Liver (tissue), 9 donors: Measurements from ENCODE around the gene PPP1R26. TPM values are rescaled to one million over a fixed set of nuclear protein-coding genes. Genes with fewer than 3 reads are reported as not detected.

ENCODE experiments used
- DNase-seq: peaks from one replicate; pipeline ENCODE4 v3.0.0-alpha.2; 2017; ENCODE audit warnings: low spot score
- H3K27ac ChIP-seq, 2 donors: one replicate each; pipeline ENCODE4 v1.7.0; 2013; ENCODE audit warnings: inconsistent platforms in 2 of 2, low read length in 2 of 2, control low read depth in 1 of 2, low read depth in 1 of 2, mild to moderate bottlenecking in 1 of 2
- H3K27me3 ChIP-seq, 4 donors: one replicate each; pipeline versions ENCODE4 v1.6.1 to v1.7.0; 2013; ENCODE audit warnings: low read length in 3 of 4, inconsistent platforms in 1 of 4, mild to moderate bottlenecking in 1 of 4, moderate library complexity in 1 of 4; ENCODE audit not compliant: control insufficient read depth in 4 of 4, insufficient read depth in 4 of 4
- H3K36me3 ChIP-seq, 4 donors: one replicate each; pipeline versions ENCODE4 v1.6.1 to v1.7.0; 2013; ENCODE audit warnings: low read length in 3 of 4, mild to moderate bottlenecking in 3 of 4, low read depth in 1 of 4, moderate library complexity in 1 of 4; ENCODE audit not compliant: control insufficient read depth in 4 of 4, insufficient read depth in 3 of 4
- H3K4me1 ChIP-seq, 4 donors: one replicate each; pipeline versions ENCODE4 v1.6.1 to v1.7.0; 2013; ENCODE audit warnings: low read length in 3 of 4, mild to moderate bottlenecking in 3 of 4, moderate library complexity in 1 of 4; ENCODE audit not compliant: control insufficient read depth in 4 of 4, insufficient read depth in 4 of 4
- H3K4me3 ChIP-seq, 3 donors: one replicate each; pipeline versions ENCODE4 v1.6.1 to v1.7.0; 2013; ENCODE audit warnings: low read length in 3 of 3, control low read depth in 1 of 3, low read depth in 1 of 3, mild to moderate bottlenecking in 1 of 3
- H3K9ac ChIP-seq, 2 donors: one replicate each; pipeline ENCODE4 v1.7.0; 2013; ENCODE audit warnings: low read length in 2 of 2, mild to moderate bottlenecking in 2 of 2, moderate library complexity in 2 of 2, control low read depth in 1 of 2, low read depth in 1 of 2
- H3K9me3 ChIP-seq, 4 donors: one replicate each; pipeline versions ENCODE4 v1.6.1 to v1.7.0; 2013; ENCODE audit warnings: low read length in 3 of 4; ENCODE audit not compliant: control insufficient read depth in 4 of 4
- ATF3 ChIP-seq: IDR thresholded peaks from 2 replicates; pipeline ENCODE4 v1.6.1; 2016; ENCODE audit warnings: antibody characterized with exemption
- EGR1 ChIP-seq, 2 donors: IDR thresholded peaks; 2 replicates each; pipeline ENCODE4 v1.6.1; 2016 to 2018; ENCODE audit warnings: antibody characterized with exemption in 2 of 2, low read depth in 2 of 2
- FOXA2 ChIP-seq: IDR thresholded peaks from 2 replicates; pipeline ENCODE4 v1.6.1; 2016; ENCODE audit warnings: antibody characterized with exemption
- GABPA ChIP-seq, 2 donors: IDR thresholded peaks in 1 of 2; conservative IDR thresholded peaks in 1 of 2; 2 replicates each; pipeline ENCODE4 v1.6.1; 2016; ENCODE audit warnings: antibody characterized with exemption in 2 of 2, mild to moderate bottlenecking in 1 of 2, moderate library complexity in 1 of 2
- HNF4A ChIP-seq, 2 donors: conservative IDR thresholded peaks; 2 replicates each; pipeline ENCODE4 v1.6.1; 2016; ENCODE audit warnings: antibody characterized with exemption in 2 of 2, mild to moderate bottlenecking in 2 of 2
- HNF4G ChIP-seq: IDR thresholded peaks from 2 replicates; pipeline ENCODE4 v1.6.1; 2016; ENCODE audit warnings: antibody characterized with exemption
- MAX ChIP-seq: IDR thresholded peaks from 2 replicates; pipeline ENCODE4 v1.6.1; 2016; ENCODE audit warnings: antibody characterized with exemption
- NR2F2 ChIP-seq: IDR thresholded peaks from 2 replicates; pipeline ENCODE4 v1.6.1; 2016; ENCODE audit warnings: antibody characterized with exemption
- REST ChIP-seq: IDR thresholded peaks from 2 replicates; pipeline ENCODE4 v1.6.1; 2016; ENCODE audit warnings: antibody characterized with exemption, mild to moderate bottlenecking
- RXRA ChIP-seq, 2 donors: IDR thresholded peaks; 2 replicates each; pipeline ENCODE4 v1.6.1; 2017 to 2018; ENCODE audit warnings: antibody characterized with exemption in 2 of 2, mild to moderate bottlenecking in 1 of 2
- SP1 ChIP-seq: IDR thresholded peaks from 2 replicates; pipeline ENCODE4 v1.6.1; 2018; ENCODE audit warnings: antibody characterized with exemption, mild to moderate bottlenecking
- YY1 ChIP-seq: IDR thresholded peaks from 2 replicates; pipeline ENCODE4 v1.6.1; 2016; ENCODE audit warnings: antibody characterized with exemption, mild to moderate bottlenecking
- ZBTB33 ChIP-seq: IDR thresholded peaks from 2 replicates; pipeline ENCODE4 v1.6.1; 2016; ENCODE audit warnings: antibody characterized with exemption
- WGBS: extraction: QIAGEN DNeasy Blood & Tissue Kit; methylation state at CpG from one replicate; pipeline ENCODE4 v1.1.7; 2013; 5-methylcytosine and 5-hydroxymethylcytosine counted together
- polyA plus RNA-seq, 2 donors: library from polyadenylated mRNA; stranded (reverse) in 1 of 2; unstranded in 1 of 2; fragments of 200-250 nt in 1 of 2; fragments of >200 nt in 1 of 2; fragmentation: Nextera tagmentation in 1 of 2; extraction: Ambion mirVana in 1 of 2; gene quantifications; one replicate each; pipeline versions ENCODE4 v1.2.1 to v1.2.3, GENCODE V29; 2013 to 2015
- total RNA-seq, 2 donors: library from RNA; depleted of rRNA; stranded (reverse); fragments of >200 nt; gene quantifications; one replicate each; pipeline ENCODE4 v1.2.3, GENCODE V29; 2014
- donor health status: healthy.
- donor health status: healthy.
- donor health status: healthy.
- donor health status: healthy.
- donor health status: healthy.

PPP1R26 gene
- total and polyA plus RNA-seq, 4 donors: 1.5 to 9.5 (median 4.2) TPM

GRCh38 chr9:135471791-135472640, 7.6 kb upstream of the PPP1R26 start:
- no peak overlapping the region for H3K4me3 ChIP-seq
- H3K27ac ChIP-seq: no peak overlapping the region
- no peak overlapping the region for H3K9ac ChIP-seq
- no peak for TF ChIP-seq HNF4G
- TF ChIP-seq REST: no peak
- TF ChIP-seq FOXA2: no peak
- no peak for TF ChIP-seq SP1
- TF ChIP-seq MAX: no peak
- no peak for TF ChIP-seq ATF3
- no peak for TF ChIP-seq ZBTB33
- no peak for TF ChIP-seq YY1
- TF ChIP-seq GABPA (IDR thresholded peaks at IDR 0.05 in 1 of 2, conservative IDR thresholded peaks at IDR 0.05 in 1 of 2): no peak
- TF ChIP-seq EGR1 (IDR thresholded peaks at IDR 0.05; ENCODE audit: low read depth in 2 of 2): no peak
- no peak for TF ChIP-seq NR2F2
- no peak for TF ChIP-seq HNF4A (conservative IDR thresholded peaks at IDR 0.05)
- TF ChIP-seq RXRA (IDR thresholded peaks at IDR 0.05): no peak
- no peaks in the 10 kb centered on the region for H3K36me3 ChIP-seq
- H3K4me1 ChIP-seq: no peaks in the 10 kb centered on the region
- DNase-seq: no peak
- WGBS: 86% methylated on average over 23 of the region's 23 CpGs
- H3K27me3 ChIP-seq: no peaks in the 10 kb centered on the region
- no peaks in the 10 kb centered on the region for H3K9me3 ChIP-seq

- WGBS: 82% methylated on average over 12 of the region's 12 CpGs
- Histone ChIP-seq H3K4me3 (no peak overlapping the region), H3K27me3 (no peaks in the 10 kb centered on the region), H3K36me3 (no peaks in the 10 kb centered on the region), H3K4me1 (peaks cover 0 to 5% (median 3%) of the 10 kb centered on the region in 4 donors), H3K9ac (no peak overlapping the region), H3K27ac (no peak overlapping the region), H3K9me3 (no peaks in the 10 kb centered on the region)
- TF ChIP-seq NR2F2: no peak
- no peak for DNase-seq
These were observed 5.5 kb upstream of the PPP1R26 start for GRCh38 chr9:135473972-135474543.
